HCT116 (cell line): ENCODE data around the gene ATP6V0C.
"Not testable (repeated sequence)": the region's sequence is repeated elsewhere in the genome, so short reads cannot be mapped to it uniquely, and the experiment has no call there.

Source experiments
- CTCF ChIP-seq, 3 experiments: fragments of 200-600 bp in 1 of 3; sonication (generic) in 1 of 3; IDR thresholded peaks in 2 of 3; conservative IDR thresholded peaks in 1 of 3; 2 replicates each; pipeline ENCODE4 v1.5.1; 2012 to 2017; ENCODE audit warnings: low read depth in 2 of 3, low read length in 2 of 3, antibody characterized with exemption in 1 of 3, borderline replicate concordance in 1 of 3, control low read depth in 1 of 3, mild to moderate bottlenecking in 1 of 3, mixed read lengths in 1 of 3, mixed run types in 1 of 3, moderate library complexity in 1 of 3; ENCODE audit not compliant: insufficient read depth in 1 of 3
- EZH2 ChIP-seq: fragments of 200-600 bp; sonication (generic); IDR thresholded peaks from 2 replicates; pipeline ENCODE4 v1.6.1; 2017; ENCODE audit warnings: antibody characterized with exemption, mixed run types
- MAX ChIP-seq: IDR thresholded peaks from 2 replicates; pipeline ENCODE4 v1.6.1; 2012
- POLR2A ChIP-seq: IDR thresholded peaks from 2 replicates; pipeline ENCODE4 v1.7.0; 2011; ENCODE audit warnings: borderline replicate concordance; ENCODE audit not compliant: insufficient read depth, insufficient read length; ENCODE audit errors: extremely low read depth
- POLR2AphosphoS5 ChIP-seq: IDR thresholded peaks from 2 replicates; pipeline ENCODE4 v1.6.1; 2011; ENCODE audit warnings: mild to moderate bottlenecking, low read depth, low read length, moderate library complexity
- SIN3A ChIP-seq: IDR thresholded peaks from 2 replicates; pipeline ENCODE4 v1.6.1; 2012; ENCODE audit warnings: low read depth
- YY1 ChIP-seq: IDR thresholded peaks from 2 replicates; pipeline ENCODE4 v1.6.1; 2011; ENCODE audit warnings: low read length, low read depth, moderate library complexity, mild to moderate bottlenecking; ENCODE audit not compliant: insufficient replicate concordance; ENCODE audit errors: extremely low read depth
- ZBTB33 ChIP-seq: IDR thresholded peaks from 2 replicates; pipeline ENCODE4 v1.6.1; 2011; ENCODE audit warnings: mild to moderate bottlenecking, low read length, moderate library complexity; ENCODE audit not compliant: insufficient replicate concordance; ENCODE audit errors: extremely low read depth

- TF ChIP-seq SIN3A; EZH2; POLR2AphosphoS5; YY1; MAX; CTCF (IDR thresholded peaks at IDR 0.05 in 2 of 3, conservative IDR thresholded peaks at IDR 0.05 in 1 of 3; ENCODE audit: borderline replicate concordance in 1 of 3, insufficient read depth in 1 of 3, low read depth in 2 of 3, low read length in 2 of 3); ZBTB33; POLR2A: not testable (repeated sequence)
These were observed 25.6 kb downstream of the ATP6V0C start for GRCh38 chr16:2539192-2539844.
